Adrenal gland (tissue), 12 donors: ENCODE measurements around the gene MITF. TPM values are rescaled to one million over a fixed set of nuclear protein-coding genes. Genes with fewer than 3 reads are reported as not detected.
"Not testable (repeated sequence)": the region's sequence is repeated elsewhere in the genome, so short reads cannot be mapped to it uniquely, and the experiment has no call there.

ENCODE experiments used
- DNase-seq, 7 donors: peaks; one replicate each; pipeline ENCODE4 v3.0.0-alpha.2; 2019 to 2020
- H3K27ac ChIP-seq, 5 donors: fragments of 200-600 bp; sonication (generic) in 4 of 5; 1 replicate in 3 of 5; 2 replicates in 2 of 5; pipeline versions ENCODE4 v1.5.1 to v1.8.0; 2016 to 2020; ENCODE audit warnings: mild to moderate bottlenecking in 1 of 5
- H3K27me3 ChIP-seq: fragments of 200-600 bp; 2 replicates; pipeline ENCODE4 v1.8.0; 2021
- H3K36me3 ChIP-seq, 2 donors: fragments of 200-600 bp; replicated peaks in 1 of 2; 1 replicate in 1 of 2; 2 replicates in 1 of 2; pipeline versions ENCODE4 v1.5.1 to v1.8.0; 2018 to 2022
- H3K4me1 ChIP-seq, 2 donors: fragments of 200-600 bp; replicated peaks in 1 of 2; 1 replicate in 1 of 2; 2 replicates in 1 of 2; pipeline versions ENCODE4 v1.5.1 to v1.8.0; 2018 to 2021
- H3K4me3 ChIP-seq, 4 donors: fragments of 200-600 bp; sonication (generic) in 3 of 4; one replicate each; pipeline ENCODE4 v1.5.1; 2016 to 2018
- H3K9me3 ChIP-seq, 3 donors: fragments of 200-600 bp; sonication (generic) in 1 of 3; replicated peaks in 1 of 3; 1 replicate in 2 of 3; 2 replicates in 1 of 3; pipeline versions ENCODE4 v1.5.1 to v1.8.0; 2016 to 2021
- POLR2A ChIP-seq, 2 donors: fragments of 450-650 bp; IDR thresholded peaks; one replicate each; pipeline ENCODE4 v1.6.1; 2017; ENCODE audit warnings: antibody characterized with exemption in 2 of 2, mild to moderate bottlenecking in 2 of 2, moderate library complexity in 1 of 2
- WGBS, 4 donors: extraction: QIAGEN DNeasy Blood & Tissue Kit in 2 of 4; methylation state at CpG; one replicate each; pipeline versions ENCODE4 v1.1.5 to v1.1.7; 2013 to 2017; 5-methylcytosine and 5-hydroxymethylcytosine counted together
- intact Hi-C, 2 donors: fragments of 100-400 bp; cut with DNase I; formaldehyde crosslinking; loops; one replicate each; pipeline versions ENCODE4 v1.14.1 to v1.15.0; 2022 to 2023
- polyA plus RNA-seq, 3 donors: library from polyadenylated mRNA; stranded (reverse); fragments of 200-250 nt in 2 of 3; fragments of 350-450 nt in 1 of 3; fragmentation: Illumina TruSeq in 1 of 3; extraction: RNeasy Lipid Tissue Mini Kit (QIAGEN cat#74804) in 1 of 3; gene quantifications; one replicate each; pipeline ENCODE4 v1.2.3, GENCODE V29; 2013 to 2014
- total RNA-seq, 9 donors: library from RNA; depleted of rRNA in 4 of 9; stranded (reverse); fragments of >200 nt in 4 of 9; fragments of 120-200 nt in 1 of 9; fragmentation: NEBNext Ultra II Directional in 1 of 9; extraction: Animal tissue kit (Norgen Biotek cat#: 25700) in 1 of 9; gene quantifications; one replicate each; pipeline versions ENCODE4 v1.1.0 to v1.2.4, GENCODE V29; 2013 to 2023
- TF ChIP-seq, protein P1 (sequence below), 6 experiments: fragments of 450-650 bp in 4 of 6; fragments of 200-600 bp in 2 of 6; sonication (generic) in 1 of 6; IDR thresholded peaks; 1 replicate in 5 of 6; 2 replicates in 1 of 6; pipeline versions ENCODE4 v1.5.1 to v1.8.0; 2016 to 2021; ENCODE audit warnings: antibody characterized with exemption in 6 of 6, mild to moderate bottlenecking in 2 of 6, moderate library complexity in 1 of 6
- donor health status: healthy with polysubstance abuse.
- donor health status: Bipolar disorder and iron deficiency.
- donor health status: DM: yes; HTN: yes; CAD: no.
- donor health status: DM: no; HTN: no; CAD: no.
- donor health status: DM: no; HTN: no; CAD: no.
- donor health status: DM: yes; HTN: yes; CAD: no.

Gene MITF
- total and polyA plus RNA-seq, 12 donors = 2.4 to 23.4 (median 10.6) TPM

DNA sequence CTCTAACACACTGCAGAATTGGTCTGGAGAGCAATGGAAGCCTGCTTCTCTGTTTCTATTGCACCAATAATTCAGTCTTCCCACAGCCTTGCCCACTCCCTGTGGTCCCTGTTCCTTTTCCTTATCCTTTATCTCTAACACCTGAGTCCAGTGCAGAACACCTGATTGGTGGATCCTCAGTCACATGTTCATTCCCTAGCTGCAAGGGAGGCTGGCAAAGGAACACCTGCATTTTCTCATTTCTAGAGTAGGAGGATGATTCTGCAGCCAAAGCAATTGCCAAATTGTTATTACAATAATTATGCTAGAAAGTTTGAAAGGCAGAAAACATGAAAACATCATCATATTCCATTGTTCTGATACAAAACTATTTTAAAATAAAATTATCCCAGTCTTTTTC lies 176.5 kb downstream of the MITF start:
- Histone ChIP-seq H3K36me3 (no peaks in the 10 kb centered on the region), H3K4me1 (no peaks in the 10 kb centered on the region), H3K27me3 (no peaks in the 10 kb centered on the region), H3K27ac (no peak overlapping the region), H3K9me3 (no peaks in the 10 kb centered on the region), H3K4me3 (no peak overlapping the region)
- no peak for DNase-seq
- intact Hi-C loops = no loop called here
- TF ChIP-seq, protein P1, sequence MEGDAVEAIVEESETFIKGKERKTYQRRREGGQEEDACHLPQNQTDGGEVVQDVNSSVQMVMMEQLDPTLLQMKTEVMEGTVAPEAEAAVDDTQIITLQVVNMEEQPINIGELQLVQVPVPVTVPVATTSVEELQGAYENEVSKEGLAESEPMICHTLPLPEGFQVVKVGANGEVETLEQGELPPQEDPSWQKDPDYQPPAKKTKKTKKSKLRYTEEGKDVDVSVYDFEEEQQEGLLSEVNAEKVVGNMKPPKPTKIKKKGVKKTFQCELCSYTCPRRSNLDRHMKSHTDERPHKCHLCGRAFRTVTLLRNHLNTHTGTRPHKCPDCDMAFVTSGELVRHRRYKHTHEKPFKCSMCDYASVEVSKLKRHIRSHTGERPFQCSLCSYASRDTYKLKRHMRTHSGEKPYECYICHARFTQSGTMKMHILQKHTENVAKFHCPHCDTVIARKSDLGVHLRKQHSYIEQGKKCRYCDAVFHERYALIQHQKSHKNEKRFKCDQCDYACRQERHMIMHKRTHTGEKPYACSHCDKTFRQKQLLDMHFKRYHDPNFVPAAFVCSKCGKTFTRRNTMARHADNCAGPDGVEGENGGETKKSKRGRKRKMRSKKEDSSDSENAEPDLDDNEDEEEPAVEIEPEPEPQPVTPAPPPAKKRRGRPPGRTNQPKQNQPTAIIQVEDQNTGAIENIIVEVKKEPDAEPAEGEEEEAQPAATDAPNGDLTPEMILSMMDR (IDR thresholded peaks at IDR 0.05) = no peak
- no peak for TF ChIP-seq POLR2A (IDR thresholded peaks at IDR 0.05)

DNA sequence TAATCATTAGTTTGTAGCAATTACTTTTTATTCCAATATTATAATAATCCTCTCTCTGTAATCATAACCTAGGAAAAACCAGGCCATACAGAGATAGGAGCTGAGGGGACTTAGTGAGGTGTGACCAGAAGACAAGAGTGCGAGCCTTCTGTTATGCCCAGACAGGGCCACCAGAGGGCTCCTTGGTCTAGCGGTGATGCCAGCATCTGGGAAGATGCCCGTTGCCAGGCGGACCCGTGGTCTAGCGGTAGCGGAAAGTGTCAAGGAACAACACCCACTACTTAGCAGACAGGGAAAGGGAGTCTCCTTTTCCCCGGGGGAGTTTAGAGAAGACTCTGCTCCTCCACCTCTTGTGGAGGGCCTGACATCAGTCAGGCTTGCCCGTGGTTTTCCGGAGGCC lies 180.7 kb downstream of the MITF start:
- H3K9me3 ChIP-seq, H3K4me3 ChIP-seq, H3K36me3 ChIP-seq, H3K27me3 ChIP-seq, H3K27ac ChIP-seq, intact Hi-C loops, DNase-seq, H3K4me1 ChIP-seq: not testable (repeated sequence)
- 66 to 84% (median 72%) methylated on average over 10 of the region's 10 CpGs for WGBS, 4 donors
- TF ChIP-seq, protein P1 (IDR thresholded peaks at IDR 0.05) = peak in 5 of 6 experiments; percentile 11 to 49 (median 38)

DNA sequence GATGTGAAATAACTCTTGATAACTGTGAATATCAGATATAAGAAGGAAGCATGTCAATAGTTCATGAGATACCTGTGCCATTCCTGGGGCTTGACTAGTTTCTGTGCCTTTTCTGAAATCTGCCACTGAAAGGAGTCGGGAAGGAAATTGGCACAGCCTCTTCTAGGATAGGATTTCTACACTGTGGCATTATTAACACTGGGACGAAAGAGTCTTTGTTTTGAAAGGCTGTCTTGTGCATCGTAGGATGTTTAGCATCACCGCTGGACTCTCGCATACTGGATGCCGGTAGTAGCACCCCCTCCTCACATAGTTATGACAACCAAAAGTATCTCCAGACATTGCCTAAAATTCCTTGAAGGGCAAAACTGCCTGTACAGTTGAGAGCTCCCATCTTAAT lies 182.4 kb downstream of the MITF start:
- Histone ChIP-seq H3K9me3 (no peaks in the 10 kb centered on the region), H3K36me3 (no peaks in the 10 kb centered on the region), H3K27ac (no peak overlapping the region), H3K27me3 (no peaks in the 10 kb centered on the region), H3K4me1 (no peaks in the 10 kb centered on the region), H3K4me3 (no peak overlapping the region)
- DNase-seq = no peak
- TF ChIP-seq, protein P1 (IDR thresholded peaks at IDR 0.05) = no peak
- TF ChIP-seq POLR2A (IDR thresholded peaks at IDR 0.05) = no peak
- intact Hi-C loops = no loop called here
- WGBS, 4 donors = 89 to 93% (median 89%) methylated on average over 6 of the region's 6 CpGs

DNA sequence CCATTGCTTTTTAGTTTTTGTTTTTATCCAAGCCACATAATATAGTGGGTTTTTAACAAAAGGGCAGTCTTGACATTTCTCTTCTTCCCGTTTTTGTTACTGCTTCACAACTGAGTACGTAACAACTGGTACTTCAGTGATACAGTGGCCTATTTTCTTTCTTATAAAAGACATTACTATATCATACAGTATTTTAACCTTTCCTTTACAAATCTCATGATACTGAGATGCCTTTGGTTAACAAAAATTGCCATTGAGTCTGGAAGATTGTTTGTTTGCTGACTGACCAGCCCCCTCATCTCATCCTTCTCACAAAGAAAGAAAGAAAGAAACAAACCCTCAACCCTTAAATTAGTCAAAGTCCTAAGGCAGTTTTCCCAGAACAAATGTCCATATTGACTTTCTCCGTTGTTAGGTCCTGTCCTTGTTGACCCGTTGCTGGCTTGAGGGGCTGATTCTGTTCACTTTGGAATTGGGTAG lies 183.3 kb downstream of the MITF start:
- no peak for DNase-seq
- H3K4me1 ChIP-seq = no peaks in the 10 kb centered on the region
- no peak overlapping the region for H3K4me3 ChIP-seq
- H3K36me3 ChIP-seq = no peaks in the 10 kb centered on the region
- H3K27me3 ChIP-seq = no peaks in the 10 kb centered on the region
- intact Hi-C loops = no loop called here
- no peak for TF ChIP-seq POLR2A (IDR thresholded peaks at IDR 0.05)
- TF ChIP-seq, protein P1 (IDR thresholded peaks at IDR 0.05) = no peak
- H3K9me3 ChIP-seq = no peaks in the 10 kb centered on the region
- 80 to 91% (median 85%) methylated on average over 4 of the region's 4 CpGs for WGBS, 4 donors
- H3K27ac ChIP-seq = no peak overlapping the region
